Measurements from ENCODE around the gene NRP2.

Gene NRP2

GRCh38 chr2:205762881-205763280 lies 80.6 kb downstream of the NRP2 start:
- ATAC-seq: no peak
- no peak for TF ChIP-seq ZFP3 (CRISPR knock-in tag; IDR thresholded peaks at IDR 0.05)
- TF ChIP-seq ZC3H10 (CRISPR knock-in tag; IDR thresholded peaks at IDR 0.05): no peak
- TF ChIP-seq, protein P1, sequence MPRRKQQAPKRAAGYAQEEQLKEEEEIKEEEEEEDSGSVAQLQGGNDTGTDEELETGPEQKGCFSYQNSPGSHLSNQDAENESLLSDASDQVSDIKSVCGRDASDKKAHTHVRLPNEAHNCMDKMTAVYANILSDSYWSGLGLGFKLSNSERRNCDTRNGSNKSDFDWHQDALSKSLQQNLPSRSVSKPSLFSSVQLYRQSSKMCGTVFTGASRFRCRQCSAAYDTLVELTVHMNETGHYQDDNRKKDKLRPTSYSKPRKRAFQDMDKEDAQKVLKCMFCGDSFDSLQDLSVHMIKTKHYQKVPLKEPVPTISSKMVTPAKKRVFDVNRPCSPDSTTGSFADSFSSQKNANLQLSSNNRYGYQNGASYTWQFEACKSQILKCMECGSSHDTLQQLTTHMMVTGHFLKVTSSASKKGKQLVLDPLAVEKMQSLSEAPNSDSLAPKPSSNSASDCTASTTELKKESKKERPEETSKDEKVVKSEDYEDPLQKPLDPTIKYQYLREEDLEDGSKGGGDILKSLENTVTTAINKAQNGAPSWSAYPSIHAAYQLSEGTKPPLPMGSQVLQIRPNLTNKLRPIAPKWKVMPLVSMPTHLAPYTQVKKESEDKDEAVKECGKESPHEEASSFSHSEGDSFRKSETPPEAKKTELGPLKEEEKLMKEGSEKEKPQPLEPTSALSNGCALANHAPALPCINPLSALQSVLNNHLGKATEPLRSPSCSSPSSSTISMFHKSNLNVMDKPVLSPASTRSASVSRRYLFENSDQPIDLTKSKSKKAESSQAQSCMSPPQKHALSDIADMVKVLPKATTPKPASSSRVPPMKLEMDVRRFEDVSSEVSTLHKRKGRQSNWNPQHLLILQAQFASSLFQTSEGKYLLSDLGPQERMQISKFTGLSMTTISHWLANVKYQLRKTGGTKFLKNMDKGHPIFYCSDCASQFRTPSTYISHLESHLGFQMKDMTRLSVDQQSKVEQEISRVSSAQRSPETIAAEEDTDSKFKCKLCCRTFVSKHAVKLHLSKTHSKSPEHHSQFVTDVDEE (CRISPR knock-in tag; IDR thresholded peaks at IDR 0.05): no peak
- no peak for TF ChIP-seq CREB5 (CRISPR knock-in tag; IDR thresholded peaks at IDR 0.05; ENCODE audit: low read depth)
- no peak for TF ChIP-seq ZNF565 (CRISPR knock-in tag; conservative IDR thresholded peaks at IDR 0.05; ENCODE audit: low read depth)
- no peak for TF ChIP-seq OSR1 (CRISPR knock-in tag; IDR thresholded peaks at IDR 0.05)
- no peak for TF ChIP-seq TCF4 (CRISPR knock-in tag; IDR thresholded peaks at IDR 0.05; ENCODE audit: borderline replicate concordance)
- TF ChIP-seq, protein P2, sequence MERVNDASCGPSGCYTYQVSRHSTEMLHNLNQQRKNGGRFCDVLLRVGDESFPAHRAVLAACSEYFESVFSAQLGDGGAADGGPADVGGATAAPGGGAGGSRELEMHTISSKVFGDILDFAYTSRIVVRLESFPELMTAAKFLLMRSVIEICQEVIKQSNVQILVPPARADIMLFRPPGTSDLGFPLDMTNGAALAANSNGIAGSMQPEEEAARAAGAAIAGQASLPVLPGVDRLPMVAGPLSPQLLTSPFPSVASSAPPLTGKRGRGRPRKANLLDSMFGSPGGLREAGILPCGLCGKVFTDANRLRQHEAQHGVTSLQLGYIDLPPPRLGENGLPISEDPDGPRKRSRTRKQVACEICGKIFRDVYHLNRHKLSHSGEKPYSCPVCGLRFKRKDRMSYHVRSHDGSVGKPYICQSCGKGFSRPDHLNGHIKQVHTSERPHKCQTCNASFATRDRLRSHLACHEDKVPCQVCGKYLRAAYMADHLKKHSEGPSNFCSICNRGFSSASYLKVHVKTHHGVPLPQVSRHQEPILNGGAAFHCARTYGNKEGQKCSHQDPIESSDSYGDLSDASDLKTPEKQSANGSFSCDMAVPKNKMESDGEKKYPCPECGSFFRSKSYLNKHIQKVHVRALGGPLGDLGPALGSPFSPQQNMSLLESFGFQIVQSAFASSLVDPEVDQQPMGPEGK (CRISPR knock-in tag; IDR thresholded peaks at IDR 0.05; ENCODE audit: borderline replicate concordance): no peak
- TF ChIP-seq ZFP30 (CRISPR knock-in tag; IDR thresholded peaks at IDR 0.05): no peak
- no peak for TF ChIP-seq CSDC2 (CRISPR knock-in tag; IDR thresholded peaks at IDR 0.05)
- TF ChIP-seq, protein P3, sequence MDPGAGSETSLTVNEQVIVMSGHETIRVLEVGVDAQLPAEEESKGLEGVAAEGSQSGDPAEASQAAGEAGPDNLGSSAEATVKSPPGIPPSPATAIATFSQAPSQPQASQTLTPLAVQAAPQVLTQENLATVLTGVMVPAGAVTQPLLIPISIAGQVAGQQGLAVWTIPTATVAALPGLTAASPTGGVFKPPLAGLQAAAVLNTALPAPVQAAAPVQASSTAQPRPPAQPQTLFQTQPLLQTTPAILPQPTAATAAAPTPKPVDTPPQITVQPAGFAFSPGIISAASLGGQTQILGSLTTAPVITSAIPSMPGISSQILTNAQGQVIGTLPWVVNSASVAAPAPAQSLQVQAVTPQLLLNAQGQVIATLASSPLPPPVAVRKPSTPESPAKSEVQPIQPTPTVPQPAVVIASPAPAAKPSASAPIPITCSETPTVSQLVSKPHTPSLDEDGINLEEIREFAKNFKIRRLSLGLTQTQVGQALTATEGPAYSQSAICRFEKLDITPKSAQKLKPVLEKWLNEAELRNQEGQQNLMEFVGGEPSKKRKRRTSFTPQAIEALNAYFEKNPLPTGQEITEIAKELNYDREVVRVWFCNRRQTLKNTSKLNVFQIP (CRISPR knock-in tag; IDR thresholded peaks at IDR 0.05; ENCODE audit: borderline replicate concordance, low read depth): no peak
- TF ChIP-seq ZNF70 (CRISPR knock-in tag; IDR thresholded peaks at IDR 0.05): no peak
- no peak for TF ChIP-seq GLIS3 (CRISPR knock-in tag; IDR thresholded peaks at IDR 0.05)
- TF ChIP-seq RARB (CRISPR knock-in tag; IDR thresholded peaks at IDR 0.05): no peak
- TF ChIP-seq BACH2 (CRISPR knock-in tag; IDR thresholded peaks at IDR 0.05; ENCODE audit: borderline replicate concordance): no peak
- TF ChIP-seq ARNTL (CRISPR knock-in tag; IDR thresholded peaks at IDR 0.05; ENCODE audit: borderline replicate concordance, low read depth): no peak
- TF ChIP-seq PPARA (CRISPR knock-in tag; IDR thresholded peaks at IDR 0.05; ENCODE audit: borderline replicate concordance): no peak
- TF ChIP-seq, protein P4, sequence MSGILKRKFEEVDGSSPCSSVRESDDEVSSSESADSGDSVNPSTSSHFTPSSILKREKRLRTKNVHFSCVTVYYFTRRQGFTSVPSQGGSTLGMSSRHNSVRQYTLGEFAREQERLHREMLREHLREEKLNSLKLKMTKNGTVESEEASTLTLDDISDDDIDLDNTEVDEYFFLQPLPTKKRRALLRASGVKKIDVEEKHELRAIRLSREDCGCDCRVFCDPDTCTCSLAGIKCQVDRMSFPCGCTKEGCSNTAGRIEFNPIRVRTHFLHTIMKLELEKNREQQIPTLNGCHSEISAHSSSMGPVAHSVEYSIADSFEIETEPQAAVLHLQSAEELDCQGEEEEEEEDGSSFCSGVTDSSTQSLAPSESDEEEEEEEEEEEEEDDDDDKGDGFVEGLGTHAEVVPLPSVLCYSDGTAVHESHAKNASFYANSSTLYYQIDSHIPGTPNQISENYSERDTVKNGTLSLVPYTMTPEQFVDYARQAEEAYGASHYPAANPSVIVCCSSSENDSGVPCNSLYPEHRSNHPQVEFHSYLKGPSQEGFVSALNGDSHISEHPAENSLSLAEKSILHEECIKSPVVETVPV (CRISPR knock-in tag; IDR thresholded peaks at IDR 0.05): no peak
- no peak for TF ChIP-seq SNAI2 (CRISPR knock-in tag; IDR thresholded peaks at IDR 0.05)
- no peak for TF ChIP-seq ZNF8 (CRISPR knock-in tag; IDR thresholded peaks at IDR 0.05)

DNA sequence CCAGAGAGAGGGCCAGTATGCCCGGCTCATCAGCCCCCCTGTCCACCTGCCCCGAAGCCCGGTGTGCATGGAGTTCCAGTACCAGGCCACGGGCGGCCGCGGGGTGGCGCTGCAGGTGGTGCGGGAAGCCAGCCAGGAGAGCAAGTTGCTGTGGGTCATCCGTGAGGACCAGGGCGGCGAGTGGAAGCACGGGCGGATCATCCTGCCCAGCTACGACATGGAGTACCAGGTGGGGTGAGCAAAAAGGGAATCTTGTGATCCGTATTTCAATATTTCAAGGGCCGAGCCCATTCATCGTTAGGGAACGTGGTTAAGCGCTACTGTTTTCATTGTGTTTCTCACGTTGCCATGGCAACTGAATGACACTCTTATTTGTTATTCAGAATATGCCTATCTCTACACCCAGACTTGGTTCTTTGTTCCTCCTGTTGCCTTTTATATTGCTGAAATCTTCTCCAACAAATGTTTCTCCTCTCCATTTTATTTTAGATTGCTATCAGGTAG lies 81.5 kb downstream of the NRP2 start:
- ATAC-seq: peak; percentile 11; the same call in 1 of the 3 replicates
- TF ChIP-seq, protein P4 (CRISPR knock-in tag; IDR thresholded peaks at IDR 0.05): no peak
- TF ChIP-seq TOX (CRISPR knock-in tag; IDR thresholded peaks at IDR 0.05; ENCODE audit: borderline replicate concordance): no peak
- no peak for TF ChIP-seq ZNF8 (CRISPR knock-in tag; IDR thresholded peaks at IDR 0.05)
- TF ChIP-seq ZNF565 (CRISPR knock-in tag; conservative IDR thresholded peaks at IDR 0.05; ENCODE audit: low read depth): no peak
- no peak for TF ChIP-seq TCF4 (CRISPR knock-in tag; IDR thresholded peaks at IDR 0.05; ENCODE audit: borderline replicate concordance)
- no peak for TF ChIP-seq GLIS3 (CRISPR knock-in tag; IDR thresholded peaks at IDR 0.05)
- TF ChIP-seq, protein P3 (CRISPR knock-in tag; IDR thresholded peaks at IDR 0.05; ENCODE audit: borderline replicate concordance, low read depth): no peak
- no peak for TF ChIP-seq CREB5 (CRISPR knock-in tag; IDR thresholded peaks at IDR 0.05; ENCODE audit: low read depth)
- TF ChIP-seq CSDC2 (CRISPR knock-in tag; IDR thresholded peaks at IDR 0.05): no peak
- TF ChIP-seq BACH2 (CRISPR knock-in tag; IDR thresholded peaks at IDR 0.05; ENCODE audit: borderline replicate concordance): no peak
- no peak for TF ChIP-seq RARB (CRISPR knock-in tag; IDR thresholded peaks at IDR 0.05)
- TF ChIP-seq ARNTL (CRISPR knock-in tag; IDR thresholded peaks at IDR 0.05; ENCODE audit: borderline replicate concordance, low read depth): no peak
- no peak for TF ChIP-seq ZFP3 (CRISPR knock-in tag; IDR thresholded peaks at IDR 0.05)
- no peak for TF ChIP-seq ZC3H10 (CRISPR knock-in tag; IDR thresholded peaks at IDR 0.05)
